ENCODE data around the gene GPX3. TPM values are rescaled to one million over a fixed set of nuclear protein-coding genes. Genes with fewer than 3 reads are reported as not detected.

The GPX3 gene
- total RNA-seq, 2 donors from 2014 or later = 106 to 174 TPM

DNA sequence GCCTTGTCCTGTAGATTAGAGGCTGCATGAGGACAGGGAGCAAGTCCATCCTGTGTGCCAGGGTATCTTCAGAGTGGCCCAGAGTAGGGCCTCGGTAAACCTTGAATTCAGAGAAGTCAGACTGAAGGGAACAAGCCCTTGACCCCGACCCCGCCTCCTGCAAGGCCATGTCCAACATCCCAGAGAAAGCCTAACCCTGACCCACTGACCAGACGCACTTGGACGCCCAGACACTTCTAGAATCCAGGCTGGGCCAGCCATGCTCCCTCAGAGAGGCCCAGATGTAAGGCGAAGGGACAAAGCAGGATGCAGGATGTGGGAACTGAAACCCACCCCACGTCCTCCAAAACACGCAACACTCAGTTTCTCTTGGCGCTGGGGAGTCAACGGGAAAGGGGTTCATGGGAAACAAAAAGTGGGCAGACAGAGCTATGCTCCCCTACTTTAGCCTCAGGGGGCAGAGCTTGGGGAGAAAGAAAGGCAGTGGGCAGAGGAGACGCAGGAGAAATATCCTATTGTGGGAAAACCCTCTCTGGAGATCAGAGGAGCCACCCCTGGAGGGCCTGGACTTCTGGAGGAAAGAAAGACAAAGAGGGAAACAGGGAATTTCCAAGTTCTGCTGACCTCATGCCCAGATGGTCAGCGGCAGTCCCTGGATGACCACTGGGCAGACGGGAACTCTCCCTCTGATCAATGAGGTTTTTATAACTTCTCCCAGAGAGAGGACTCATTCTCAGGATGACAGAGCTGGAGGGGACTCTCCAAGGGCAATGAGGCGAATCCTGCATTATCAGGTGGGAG is 47.4 kb downstream of the GPX3 start:
- DNase-seq (no peak), ATAC-seq (no peak)
- intact Hi-C loops (cut with DNase I, micrococcal nuclease) = no loop called here

DNA sequence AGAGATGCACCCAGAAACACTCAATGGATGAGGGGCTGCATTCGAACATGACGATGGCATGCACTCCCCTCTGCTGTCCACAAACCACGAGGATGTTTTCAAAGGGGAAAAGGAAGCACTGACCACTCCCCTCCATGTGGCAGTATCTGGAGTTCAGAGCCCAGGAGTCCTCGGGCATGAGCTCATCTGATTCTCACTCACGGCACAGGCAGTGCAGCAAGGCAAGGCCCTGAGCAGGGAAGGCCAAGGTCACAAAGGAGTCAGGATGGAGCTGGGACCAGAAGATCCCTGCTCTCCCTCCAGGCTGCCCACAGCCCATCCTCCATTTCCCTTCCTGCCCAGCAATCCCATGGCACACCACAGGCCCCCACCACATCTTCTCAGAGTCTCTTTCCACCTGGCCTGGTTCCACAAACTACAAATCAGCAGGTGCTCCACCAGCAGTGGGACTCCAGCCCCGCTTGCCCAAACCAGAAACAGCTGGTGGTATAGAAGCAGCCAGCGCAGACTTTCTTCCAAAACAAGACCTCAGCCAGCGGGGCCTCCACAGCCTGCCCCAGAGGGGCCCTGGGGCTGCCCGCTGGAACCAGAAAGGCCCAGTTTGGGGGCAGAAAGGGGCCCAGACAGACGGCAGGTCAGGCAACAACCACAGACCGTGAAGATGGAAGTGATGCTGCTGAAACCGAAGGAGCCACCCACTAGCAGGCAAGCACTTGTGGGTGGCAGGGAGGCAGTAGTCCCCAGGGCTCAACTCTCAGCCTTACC is 48.2 kb downstream of the GPX3 start:
- intact Hi-C loops (cut with DNase I, micrococcal nuclease) = no loop called here
- ATAC-seq (no peak), DNase-seq (no peak)

DNA sequence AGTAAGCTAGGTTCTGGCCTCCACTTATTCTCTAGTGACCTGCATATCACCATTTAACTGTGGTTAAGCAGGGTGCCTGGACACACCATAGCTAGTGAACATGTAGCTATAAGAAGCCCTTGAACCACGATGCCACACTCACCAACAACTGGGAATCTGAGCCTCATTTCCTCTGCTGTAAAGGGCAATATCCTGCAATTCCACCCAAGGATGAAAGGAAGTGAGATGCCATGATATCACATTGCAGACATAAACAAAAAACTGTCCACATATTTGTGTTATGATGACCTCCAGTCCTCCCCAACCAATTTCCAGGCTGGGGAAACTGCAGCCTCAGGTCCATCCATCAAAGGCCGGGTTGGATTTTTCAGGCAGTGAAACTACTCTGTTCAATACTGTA is 50.1 kb downstream of the GPX3 start:
- no peak for DNase-seq
- intact Hi-C loops (cut with DNase I, micrococcal nuclease) = no loop called here
- no peak for ATAC-seq

DNA sequence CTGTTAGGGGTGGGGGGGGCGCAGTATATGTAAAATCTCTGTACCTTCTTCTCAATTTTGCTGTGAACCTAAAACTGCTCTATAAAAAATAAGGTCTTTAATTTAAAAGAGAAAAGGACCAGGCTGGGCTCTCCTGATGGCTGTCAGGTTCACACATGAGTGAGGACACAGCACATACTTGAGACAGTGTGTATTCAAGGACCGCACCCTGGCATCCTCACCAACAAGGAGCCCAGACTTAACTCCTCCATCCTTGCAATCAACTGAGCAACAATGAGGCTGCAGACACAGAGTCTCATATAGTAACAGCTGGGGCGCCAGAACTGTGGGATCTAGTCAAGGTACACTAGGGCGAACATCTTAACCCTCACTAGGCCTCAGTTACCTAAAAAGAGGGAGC is 50.6 kb downstream of the GPX3 start:
- no peak for DNase-seq
- ATAC-seq = no peak
- intact Hi-C loops (cut with DNase I, micrococcal nuclease) = no loop called here

DNA sequence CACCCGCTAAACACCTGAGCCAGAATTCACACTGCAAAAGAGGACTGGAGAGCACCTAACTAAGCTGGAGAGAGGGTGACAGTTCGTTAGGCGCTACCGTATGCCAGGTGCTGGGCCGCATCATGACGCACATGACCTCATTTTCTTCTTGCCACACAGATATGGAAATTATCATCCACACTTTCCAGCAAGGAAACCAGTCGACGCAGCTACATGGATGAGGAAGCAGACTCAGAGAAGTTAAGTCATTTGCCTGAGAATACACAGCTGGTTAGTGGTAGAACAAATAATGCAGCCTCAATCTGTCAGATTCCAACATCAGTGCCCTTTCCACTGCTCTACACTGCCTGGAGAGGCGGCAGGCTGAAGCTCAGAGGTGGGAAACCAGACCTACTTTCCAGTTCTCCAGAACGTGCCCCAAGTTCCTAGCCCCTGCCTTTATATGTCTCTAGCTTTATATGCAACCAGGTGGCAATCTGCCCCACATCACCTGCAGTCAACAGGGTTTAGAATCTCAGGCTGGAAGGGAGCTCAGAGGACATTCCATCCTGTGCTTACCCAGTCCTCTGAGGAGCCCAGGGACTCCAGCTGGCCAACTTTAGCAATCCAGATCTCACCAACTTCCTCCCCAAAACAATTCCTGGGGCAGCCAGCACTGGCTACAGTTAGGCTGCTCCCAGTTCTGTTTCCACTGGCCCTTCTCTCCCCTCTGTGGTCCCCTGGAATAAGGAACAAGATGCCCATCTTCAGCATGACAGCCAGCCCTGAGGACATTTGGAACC is 51.6 kb downstream of the GPX3 start:
- ATAC-seq = no peak

DNA sequence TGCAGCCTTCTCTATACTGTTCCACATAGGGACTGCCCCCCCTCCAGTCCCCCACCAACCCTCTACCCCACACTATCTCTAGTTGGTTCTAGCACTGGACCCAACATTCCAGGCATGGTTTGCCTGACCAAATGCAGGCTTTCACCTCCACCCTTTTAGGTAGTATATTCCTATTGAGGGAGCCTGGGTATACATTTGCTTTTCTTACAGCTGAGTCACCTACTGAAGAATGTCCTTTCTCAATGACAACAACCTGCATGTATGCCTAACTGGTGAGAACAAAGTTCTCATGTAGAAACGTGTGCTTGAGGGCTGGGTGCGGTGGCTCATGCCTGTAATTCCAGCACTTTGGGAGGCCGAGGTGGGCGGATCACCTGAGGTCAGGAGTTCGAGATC is 52.2 kb downstream of the GPX3 start:
- intact Hi-C loops (cut with DNase I, micrococcal nuclease) = no loop called here
- DNase-seq (no peak), ATAC-seq (peak; percentile 63)

More for the DNA sequence above, 51.6 kb downstream of the GPX3 start:
- intact Hi-C loops (cut with DNase I, micrococcal nuclease) = no loop called here
- no peak for DNase-seq

DNA sequence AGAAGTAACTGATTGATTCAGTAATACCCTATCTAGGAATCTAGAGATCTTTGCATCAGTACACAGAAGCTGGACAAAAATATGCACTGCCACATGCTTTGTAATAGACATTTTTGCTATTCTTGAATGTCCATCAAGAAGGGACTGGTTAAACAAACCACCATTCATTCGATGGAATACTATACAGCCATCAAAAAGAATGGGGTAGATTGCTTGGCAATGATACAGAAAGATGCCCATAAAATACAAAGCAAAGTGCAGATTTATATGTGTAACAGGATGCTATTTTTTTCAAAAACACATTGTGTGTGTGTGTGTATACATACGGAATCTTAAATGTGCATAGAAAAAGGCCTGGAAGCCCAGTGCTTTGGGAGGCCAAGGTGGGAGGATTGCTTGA is 52.9 kb downstream of the GPX3 start:
- intact Hi-C loops (cut with DNase I, micrococcal nuclease) = no loop called here
- ATAC-seq = no peak
- DNase-seq = no peak

DNA sequence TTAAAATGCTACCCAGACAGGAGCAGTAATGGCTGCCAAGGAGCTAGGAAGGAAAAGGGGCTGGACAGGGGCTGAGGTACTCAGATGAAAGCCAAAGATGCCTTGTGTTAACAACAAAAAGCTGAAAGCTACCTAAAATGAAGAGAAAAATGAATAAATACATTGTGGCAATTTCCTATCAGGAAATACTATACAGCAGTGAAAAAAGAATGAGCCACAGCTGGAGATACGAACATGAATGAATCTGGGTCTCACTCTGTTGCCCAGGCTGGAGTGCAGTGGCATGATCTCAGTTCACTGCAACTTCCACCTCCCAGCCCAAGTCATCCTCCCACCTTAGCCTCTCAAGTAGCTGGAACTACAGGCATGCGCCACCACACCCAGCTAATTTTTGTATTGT is 54.2 kb downstream of the GPX3 start:
- DNase-seq (no peak), ATAC-seq (no peak)
- intact Hi-C loops (cut with DNase I, micrococcal nuclease) = no loop called here

DNA sequence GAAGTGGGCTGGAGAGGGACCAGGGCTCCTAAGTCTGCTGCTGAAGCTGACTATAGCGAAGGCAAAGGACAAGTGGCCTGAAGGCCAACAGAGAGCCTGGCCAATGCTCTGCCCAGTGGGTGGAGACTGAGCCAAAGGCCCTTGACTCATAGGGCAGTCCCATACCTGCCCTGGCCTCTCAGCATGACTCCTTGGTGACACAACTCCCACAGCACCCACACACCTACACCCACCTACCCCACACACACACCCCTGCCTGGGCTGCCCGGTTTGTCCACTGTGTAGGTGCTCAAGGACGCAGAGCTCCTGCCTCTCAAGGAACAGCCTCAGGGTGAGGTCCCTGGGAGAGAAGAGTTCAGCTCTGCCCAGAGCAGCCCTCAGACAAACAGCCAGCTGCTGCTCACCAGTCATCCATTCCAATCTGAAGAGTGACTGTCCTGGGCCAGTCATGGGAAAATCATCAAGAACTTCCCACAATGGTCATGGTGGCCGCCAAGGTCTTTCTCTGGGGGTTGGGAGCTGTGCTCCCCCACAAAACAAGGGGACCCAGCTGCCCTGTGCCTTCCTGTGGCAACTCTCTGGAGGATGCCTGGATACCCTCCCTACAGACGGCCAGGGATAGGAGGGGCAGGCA is 55.4 kb downstream of the GPX3 start:
- intact Hi-C loops (cut with DNase I, micrococcal nuclease) = no loop called here
- peak in 1 of 2 donors; percentile 53 for DNase-seq
- ATAC-seq = peak; percentile 73

DNA sequence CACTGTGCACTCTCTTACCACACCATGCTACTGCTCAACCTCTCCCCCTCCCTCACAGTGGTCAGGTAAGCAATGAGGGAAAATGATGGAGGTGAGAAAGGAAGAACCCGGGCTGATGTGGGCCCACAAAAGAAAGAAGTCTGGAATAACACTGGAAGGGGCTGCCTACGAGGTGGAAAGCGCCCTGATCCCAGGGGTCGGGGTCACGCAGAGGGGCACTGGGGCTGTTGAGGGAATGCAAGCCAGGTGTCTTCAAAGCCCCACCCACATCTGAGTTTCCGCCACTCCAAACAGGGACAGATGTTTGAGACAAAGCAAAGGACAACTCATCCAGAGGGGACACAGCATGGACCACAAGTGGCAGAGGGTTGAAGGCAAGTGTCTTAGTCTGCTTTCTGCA is 56.2 kb downstream of the GPX3 start:
- intact Hi-C loops (cut with DNase I, micrococcal nuclease) = no loop called here
- ATAC-seq = no peak
- DNase-seq = no peak

DNA sequence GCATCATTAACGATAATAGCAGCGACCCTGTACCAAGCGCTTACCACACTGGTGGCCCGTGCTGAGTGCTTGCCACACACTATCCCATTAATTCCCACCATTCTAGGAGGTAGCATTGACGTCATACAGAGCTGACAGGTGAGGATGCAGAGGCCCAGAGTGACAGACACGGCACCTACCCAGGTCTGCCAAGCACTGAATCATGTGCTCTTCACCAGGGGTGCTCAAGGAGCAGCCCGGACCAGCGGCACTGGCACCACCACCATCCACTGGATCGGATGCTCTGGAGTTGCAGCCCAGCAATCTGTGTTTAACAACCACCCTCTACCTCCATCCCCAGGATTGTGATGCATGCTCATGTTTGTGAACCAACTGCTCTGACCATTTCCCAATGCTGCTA is 57.0 kb downstream of the GPX3 start:
- ATAC-seq = no peak
- DNase-seq = no peak
- intact Hi-C loops (cut with DNase I, micrococcal nuclease) = no loop called here

DNA sequence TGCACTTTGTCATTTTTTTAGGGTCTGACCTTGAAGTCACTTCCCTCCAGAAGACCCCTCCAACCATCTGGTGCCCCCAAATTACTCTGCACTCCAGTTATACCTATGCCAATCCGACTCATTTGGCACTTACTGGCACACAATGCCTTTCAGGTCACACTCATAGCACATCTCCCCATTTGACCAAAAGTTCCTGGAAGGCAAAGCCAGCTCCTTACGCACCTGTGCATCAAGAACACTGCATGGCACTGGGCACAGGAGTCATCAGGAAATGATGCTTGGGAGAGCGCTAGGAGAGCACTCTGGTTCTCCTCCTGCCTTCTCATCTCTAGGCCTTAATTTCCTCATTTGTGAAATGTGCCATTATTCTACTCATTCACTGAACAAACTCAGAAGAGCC is 57.6 kb downstream of the GPX3 start:
- DNase-seq (no peak), ATAC-seq (no peak)
- intact Hi-C loops (cut with DNase I, micrococcal nuclease) = no loop called here

Other genes with a start within 250 kb of the GPX3 start
- 10 to 100 TPM; 11.0 to 13.6 TPM for gene SMIM3, start 241.8 kb upstream of the GPX3 start, total RNA-seq
- not detected for gene IRGM, start 174.1 kb upstream of the GPX3 start, total RNA-seq
- gene ZNF300, start 115.6 kb upstream of the GPX3 start, total RNA-seq = 1 to 10 TPM; 1.6 to 2.0 TPM
- gene TNIP1, start 60.4 kb downstream of the GPX3 start, total RNA-seq = 100 to 1,000 TPM; 200 to 215 TPM
- gene ANXA6, start 137.2 kb downstream of the GPX3 start, total RNA-seq = 10 to 100 TPM; 20.3 to 46.8 TPM
- gene CCDC69, start 203.5 kb downstream of the GPX3 start, total RNA-seq = 10 to 100 TPM in 1 of 2 donors, 1 to 10 TPM in 1; 7.1 to 29.0 TPM
- 10 to 100 TPM; 19.0 to 28.1 TPM for gene GM2A, start 232.6 kb downstream of the GPX3 start, total RNA-seq

Measured in left colon (tissue), 2 donors.